HepG2 (cell line): ENCODE measurements around the gene DIRAS3.

Experiments
- FOXA1 ChIP-seq, 2 experiments: fragments of 450-650 bp in 1 of 2; sonication (generic) in 1 of 2; formaldehyde crosslinking in 1 of 2; IDR thresholded peaks; 2 replicates each; pipeline versions ENCODE4 v1.4.0 to v1.6.1; 2016 to 2020; ENCODE audit warnings: missing genetic modification reagents in 1 of 2
- MXI1 ChIP-seq: IDR thresholded peaks from 3 replicates; pipeline ENCODE4 v1.6.1; 2012; ENCODE audit warnings: low read depth, low read length, inconsistent platforms, borderline replicate concordance
- RFX5 ChIP-seq: IDR thresholded peaks from 2 replicates; pipeline ENCODE4 v1.6.1; 2011; ENCODE audit warnings: low read depth, low read length, improper control_type of control experiment
- RXRA ChIP-seq: sonication (generic); formaldehyde crosslinking; IDR thresholded peaks from 2 replicates; pipeline ENCODE4 v1.5.1; 2020; ENCODE audit warnings: missing genetic modification reagents
- SP1 ChIP-seq, 2 experiments: fragments of 450-650 bp in 1 of 2; sonication (generic) in 1 of 2; formaldehyde crosslinking in 1 of 2; IDR thresholded peaks; 2 replicates each; pipeline versions ENCODE4 v1.4.0 to v1.6.1; 2016 to 2020; ENCODE audit warnings: missing genetic modification reagents in 1 of 2
- ZFP82 ChIP-seq: sonication (generic); formaldehyde crosslinking; IDR thresholded peaks from 2 replicates; pipeline ENCODE4 v1.5.1; 2020; ENCODE audit warnings: mild to moderate bottlenecking, missing genetic modification reagents, borderline replicate concordance
- ZNF3 ChIP-seq: IDR thresholded peaks from 2 replicates; pipeline ENCODE4 v1.7.0; 2017; ENCODE audit warnings: inconsistent platforms
- ZNF318 ChIP-seq: sonication (generic); formaldehyde crosslinking; IDR thresholded peaks from 2 replicates; pipeline ENCODE4 v1.4.0; 2020; ENCODE audit warnings: mild to moderate bottlenecking, missing genetic modification reagents
- ZNF550 ChIP-seq: sonication (generic); formaldehyde crosslinking; IDR thresholded peaks from 2 replicates; pipeline ENCODE4 v1.4.0; 2020; ENCODE audit warnings: mild to moderate bottlenecking, missing genetic modification reagents, borderline replicate concordance
- TF ChIP-seq, protein P1 (sequence below): sonication (generic); formaldehyde crosslinking; IDR thresholded peaks from 2 replicates; pipeline ENCODE4 v1.8.1; 2023; ENCODE audit warnings: mild to moderate bottlenecking, moderate library complexity, missing genetic modification reagents
- TF ChIP-seq, protein P2 (sequence below): IDR thresholded peaks from 2 replicates; pipeline ENCODE4 v1.6.1; 2016; ENCODE audit warnings: missing compliant biosample characterization, missing genetic modification reagents, borderline replicate concordance

- TF ChIP-seq SP1 (IDR thresholded peaks at IDR 0.05) = no peak
- no peak for TF ChIP-seq SP1 (CRISPR knock-in tag; IDR thresholded peaks at IDR 0.05)
- TF ChIP-seq, protein P1, sequence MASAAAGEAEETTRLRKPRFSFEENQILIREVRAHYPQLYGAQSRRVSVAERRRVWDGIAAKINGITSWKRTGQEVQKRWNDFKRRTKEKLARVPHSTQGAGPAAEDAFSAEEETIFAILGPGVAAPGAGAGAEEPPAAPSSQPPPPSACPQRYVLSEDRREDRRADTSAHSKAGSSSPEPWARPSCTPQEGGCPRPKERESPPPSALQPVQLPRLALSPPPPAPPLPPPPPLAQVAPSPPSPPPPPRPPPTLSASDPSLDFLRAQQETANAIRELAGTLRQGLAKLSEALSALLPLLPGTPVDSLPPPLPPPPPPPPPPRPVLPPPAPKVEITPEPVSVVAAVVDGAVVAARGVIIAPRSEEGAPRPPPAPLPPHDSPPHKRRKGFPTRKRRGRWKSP (CRISPR knock-in tag) = no peak
- TF ChIP-seq FOXA1 (IDR thresholded peaks at IDR 0.05) = no peak
- no peak for TF ChIP-seq FOXA1 (CRISPR knock-in tag; IDR thresholded peaks at IDR 0.05)
- TF ChIP-seq MXI1 = no peak
- TF ChIP-seq, protein P2, sequence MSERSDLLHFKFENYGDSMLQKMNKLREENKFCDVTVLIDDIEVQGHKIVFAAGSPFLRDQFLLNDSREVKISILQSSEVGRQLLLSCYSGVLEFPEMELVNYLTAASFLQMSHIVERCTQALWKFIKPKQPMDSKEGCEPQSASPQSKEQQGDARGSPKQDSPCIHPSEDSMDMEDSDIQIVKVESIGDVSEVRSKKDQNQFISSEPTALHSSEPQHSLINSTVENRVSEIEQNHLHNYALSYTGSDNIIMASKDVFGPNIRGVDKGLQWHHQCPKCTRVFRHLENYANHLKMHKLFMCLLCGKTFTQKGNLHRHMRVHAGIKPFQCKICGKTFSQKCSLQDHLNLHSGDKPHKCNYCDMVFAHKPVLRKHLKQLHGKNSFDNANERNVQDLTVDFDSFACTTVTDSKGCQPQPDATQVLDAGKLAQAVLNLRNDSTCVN (CRISPR knock-in tag) = no peak
- TF ChIP-seq ZNF318 (CRISPR knock-in tag) = no peak
- no peak for TF ChIP-seq ZNF550 (CRISPR knock-in tag)
- no peak for TF ChIP-seq RXRA (CRISPR knock-in tag)
- no peak for TF ChIP-seq ZNF3
- TF ChIP-seq ZFP82 (CRISPR knock-in tag) = no peak
- no peak for TF ChIP-seq RFX5
These were observed 37.1 kb downstream of the DIRAS3 start for GRCh38 chr1:68013351-68013750.
